HG03342 (cell line): ENCODE data around the gene PER1.
"Not testable (repeated sequence)": the region's sequence is repeated elsewhere in the genome, so short reads cannot be mapped to it uniquely, and the experiment has no call there.

ENCODE experiments used
- ATAC-seq: cut with Tn5 transposase; IDR thresholded peaks from one replicate; pipeline ENCODE4 v1.9.1; 2021; ENCODE audit warnings: mild to moderate bottlenecking, moderate library complexity; ENCODE audit not compliant: unreplicated experiment

PER1 gene

DNA sequence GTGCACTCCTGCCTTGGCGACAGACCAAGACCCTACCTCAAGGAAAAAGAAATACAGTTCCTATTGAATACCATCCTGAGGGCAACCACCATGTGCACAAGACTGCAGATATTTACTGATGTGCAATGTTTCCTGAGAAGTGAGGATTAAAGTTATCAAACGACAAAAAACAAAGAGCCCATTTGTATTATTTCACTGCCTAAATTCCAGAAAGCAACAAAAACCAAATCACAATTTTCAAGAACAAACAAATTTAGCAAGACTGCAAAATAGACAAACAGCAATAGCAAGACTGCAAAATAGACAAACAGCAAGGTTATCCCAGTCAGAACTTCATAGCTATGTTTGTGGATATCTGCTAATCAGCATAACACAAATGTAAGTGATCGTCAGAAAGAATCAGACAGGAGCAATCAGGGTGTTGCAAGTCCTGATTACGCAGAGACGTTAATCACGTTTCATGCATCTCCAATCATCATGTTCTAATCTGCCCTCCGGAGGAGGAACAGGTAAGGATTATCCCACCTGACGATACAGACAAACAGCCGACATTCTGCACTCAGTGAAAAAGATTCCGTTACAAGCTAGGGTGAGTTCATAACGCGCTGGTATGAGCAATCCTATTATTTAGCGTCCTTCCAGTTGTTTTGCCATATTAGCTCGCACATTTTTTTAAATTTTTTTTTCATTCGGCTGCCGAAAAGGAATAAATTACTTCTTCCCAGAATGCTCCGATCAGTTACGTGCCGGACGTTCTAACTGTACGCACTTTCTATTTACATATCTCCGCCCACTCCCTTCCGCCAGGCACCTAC, 21.1 kb upstream of the PER1 start:
- ATAC-seq = peak; percentile 62

DNA sequence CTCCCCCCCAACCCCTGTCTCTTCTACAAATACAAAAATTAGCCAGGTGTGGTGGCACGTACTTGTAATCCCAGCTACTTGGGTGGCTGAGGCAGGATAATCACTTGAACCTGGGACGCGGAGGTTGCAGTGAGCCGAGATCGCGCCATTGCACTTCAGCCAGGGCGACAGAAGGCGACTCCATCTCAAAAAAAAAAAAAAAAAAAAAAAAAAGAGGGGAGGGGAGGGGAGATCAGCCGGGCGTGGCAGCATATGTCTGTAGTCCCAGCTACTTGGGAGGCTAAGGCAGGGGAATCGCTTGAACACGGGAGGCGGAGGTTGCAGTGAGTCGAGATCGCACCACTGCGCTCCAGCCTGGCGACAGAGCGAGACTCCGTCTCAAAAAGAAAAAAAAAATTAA, 18.0 kb upstream of the PER1 start:
- ATAC-seq = not testable (repeated sequence)

DNA sequence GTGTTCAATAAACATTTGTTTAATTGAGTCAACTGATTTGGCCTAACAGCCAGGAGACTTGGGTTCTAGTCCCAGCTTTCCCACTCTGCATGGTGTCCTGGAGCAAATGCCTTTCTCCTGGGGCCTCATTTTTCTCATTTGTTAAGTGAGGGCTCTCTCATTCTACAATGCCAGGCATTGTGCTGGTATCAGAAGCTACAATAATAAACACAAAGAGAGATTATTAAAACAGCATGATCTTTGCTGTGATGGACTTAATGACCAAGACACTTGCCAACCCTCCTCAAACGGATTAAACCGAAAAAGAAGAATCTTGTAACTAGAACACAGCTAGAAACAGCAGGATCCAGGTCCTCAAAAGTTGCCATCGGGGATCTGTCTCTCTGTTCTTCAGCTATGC, 15.3 kb upstream of the PER1 start:
- ATAC-seq = no peak

DNA sequence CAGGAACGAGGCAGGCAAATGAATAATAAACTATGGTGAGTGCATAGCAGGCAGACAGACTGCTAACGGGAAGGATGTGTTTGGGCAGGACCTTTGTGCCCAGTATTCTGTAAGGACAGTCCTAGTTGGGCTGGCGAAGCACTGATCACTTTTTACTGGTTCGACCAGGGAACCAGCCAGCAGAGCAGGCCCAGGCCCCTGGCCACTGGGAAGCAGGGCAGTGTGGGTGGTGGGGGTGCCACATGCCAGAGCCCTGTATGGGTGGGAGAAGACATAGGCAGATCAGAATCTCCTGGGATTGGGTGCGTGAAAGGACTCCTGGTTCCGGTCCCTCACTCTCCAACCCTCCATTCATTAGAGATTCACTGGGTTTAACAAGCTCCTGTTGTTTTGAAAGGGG, 14.5 kb upstream of the PER1 start:
- ATAC-seq = no peak

DNA sequence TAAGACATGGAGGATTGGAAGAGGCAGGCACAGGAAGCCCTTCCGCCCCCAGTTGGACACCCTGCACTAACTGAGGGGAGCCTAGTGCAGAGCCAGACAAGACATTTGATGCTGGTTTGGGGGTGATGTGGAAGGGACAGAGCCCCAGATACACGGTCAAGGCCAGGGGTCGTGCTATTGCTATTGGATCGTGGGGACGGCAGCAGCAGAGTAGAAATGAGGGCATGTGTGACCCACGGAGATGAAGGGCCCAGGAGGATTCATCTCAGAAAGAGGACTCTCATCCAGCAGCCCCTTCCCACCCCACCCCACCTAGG, 12.6 kb upstream of the PER1 start:
- no peak for ATAC-seq

DNA sequence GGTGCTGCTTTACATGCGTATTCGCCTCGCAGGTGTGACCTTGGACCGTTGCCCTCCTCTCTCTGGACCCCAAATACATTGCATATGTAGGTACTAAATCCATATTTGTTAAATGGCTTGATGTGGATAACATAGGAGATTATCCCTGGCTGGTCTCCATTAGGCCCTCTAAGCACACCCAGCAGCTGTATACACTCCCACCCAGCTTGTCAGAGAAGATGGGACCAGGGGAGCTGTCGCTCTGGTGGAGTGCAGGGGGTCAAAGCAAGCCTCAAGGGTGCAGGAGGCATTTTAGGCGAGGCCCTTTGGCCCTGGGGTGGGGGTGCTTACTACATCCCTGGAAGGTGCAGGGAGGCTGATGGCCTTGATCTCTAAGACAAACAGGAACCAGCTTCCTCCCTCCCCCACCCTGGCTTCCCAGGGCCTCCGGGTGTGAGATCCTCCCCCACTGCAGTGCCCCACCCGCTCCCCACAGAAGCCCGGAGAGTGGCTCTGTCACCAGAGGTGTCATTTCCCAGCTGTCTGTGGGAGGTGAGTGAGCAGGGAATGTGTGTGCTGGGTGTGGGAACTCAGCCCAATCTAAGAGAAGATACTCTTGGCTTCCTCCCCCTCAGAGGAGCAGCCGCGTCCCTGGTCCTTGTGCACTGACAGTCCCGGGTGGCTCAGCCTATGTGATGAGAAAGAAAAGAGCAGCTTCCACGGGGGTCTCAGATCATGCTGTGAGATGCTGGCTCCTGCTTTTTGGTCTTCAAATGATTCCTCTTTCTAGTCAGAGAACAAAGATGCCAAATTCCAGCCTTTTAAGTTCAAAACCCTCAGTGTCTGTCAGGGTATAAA, 12.0 kb upstream of the PER1 start:
- no peak for ATAC-seq

DNA sequence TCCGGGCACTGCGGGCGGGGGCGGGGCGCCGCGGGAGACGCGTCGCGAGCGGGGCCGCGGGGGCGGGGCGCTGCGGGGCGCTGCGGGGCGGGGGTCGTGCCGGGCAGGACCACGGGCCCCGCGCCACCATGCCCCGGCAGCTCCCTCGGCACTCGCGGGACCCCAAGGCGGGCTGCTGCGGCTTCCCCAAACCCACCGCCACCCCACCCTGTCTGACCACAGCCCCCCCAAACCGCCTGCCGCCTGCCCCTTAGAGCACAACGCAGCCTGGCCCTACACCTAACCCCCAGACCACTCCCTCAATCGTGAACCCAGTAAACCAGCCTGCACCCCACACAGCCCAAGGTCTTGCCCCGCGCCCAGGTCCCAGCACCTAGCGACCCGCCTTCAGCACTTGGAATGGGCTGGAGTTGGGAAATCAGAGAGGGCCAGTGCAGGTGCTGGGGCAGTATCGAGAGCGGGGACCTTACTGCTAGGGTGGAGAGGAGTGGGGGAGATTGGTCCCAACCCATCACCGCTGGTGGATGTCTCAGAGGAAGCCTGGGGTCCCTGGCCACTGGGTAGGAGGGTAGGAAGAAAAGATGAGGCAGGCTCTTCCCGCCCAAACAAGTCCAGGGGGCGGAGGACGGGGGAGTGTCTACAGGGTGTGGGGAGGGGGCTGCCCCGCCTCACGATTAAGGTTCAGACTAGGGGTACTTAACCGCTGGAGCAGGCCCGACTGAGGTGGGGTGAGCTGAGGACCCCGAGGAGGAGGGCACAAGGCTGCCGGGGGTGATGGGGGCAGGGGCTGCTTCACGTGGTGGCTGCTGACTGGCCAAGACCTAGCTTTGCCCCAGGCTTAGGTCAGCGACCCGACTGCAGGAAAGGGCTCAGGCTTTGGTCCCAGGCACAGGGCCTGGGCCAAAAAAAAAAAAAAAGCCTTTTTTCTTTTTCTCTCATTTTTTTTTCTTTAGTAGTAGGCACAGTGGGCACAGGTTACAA, 11.1 kb upstream of the PER1 start:
- no peak for ATAC-seq

DNA sequence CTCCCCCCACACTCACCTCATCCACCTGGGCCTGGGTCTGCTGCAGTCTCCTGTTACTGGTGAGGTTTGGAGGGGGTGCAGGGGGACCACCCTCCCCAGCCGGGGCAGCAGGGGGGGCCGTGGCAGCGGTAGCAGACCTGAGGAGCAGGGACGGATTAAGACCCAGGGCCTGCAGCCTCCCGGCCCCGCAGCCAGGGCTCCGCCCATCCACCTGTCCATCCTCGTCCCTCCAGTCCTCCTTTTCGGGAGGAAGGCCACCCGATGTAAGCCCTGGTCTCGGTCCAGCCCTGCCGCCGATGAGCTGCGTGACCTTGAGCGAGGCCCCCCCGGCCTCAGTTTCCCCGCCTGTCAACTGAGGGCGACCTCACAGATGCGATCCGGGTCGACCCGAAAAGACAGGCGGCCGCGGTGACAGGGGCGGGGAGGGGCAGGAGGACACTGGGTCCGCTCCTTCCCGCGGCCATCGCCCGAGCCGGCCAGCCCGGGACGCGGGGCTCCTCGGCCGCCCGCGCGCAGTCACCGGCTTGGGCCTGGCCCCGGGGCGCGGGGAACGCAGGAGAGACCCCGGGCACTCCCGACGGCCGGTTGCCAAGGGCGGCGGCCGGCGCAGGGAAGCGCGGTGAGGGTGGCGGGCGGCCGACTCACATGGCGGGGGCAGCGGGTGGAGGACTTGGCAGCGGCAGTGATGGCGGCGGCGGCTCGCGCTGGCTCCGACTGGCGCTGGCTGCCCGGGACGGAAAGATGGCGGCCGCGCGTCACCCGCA, 10.2 kb upstream of the PER1 start, which contains the start of gene VAMP2:
Gene VAMP2 (minus strand): TSS at position 716 of the 764 bp plus-strand sequence. CDS start 69 bp downstream, at position 647.
- ATAC-seq = peak; percentile 44

DNA sequence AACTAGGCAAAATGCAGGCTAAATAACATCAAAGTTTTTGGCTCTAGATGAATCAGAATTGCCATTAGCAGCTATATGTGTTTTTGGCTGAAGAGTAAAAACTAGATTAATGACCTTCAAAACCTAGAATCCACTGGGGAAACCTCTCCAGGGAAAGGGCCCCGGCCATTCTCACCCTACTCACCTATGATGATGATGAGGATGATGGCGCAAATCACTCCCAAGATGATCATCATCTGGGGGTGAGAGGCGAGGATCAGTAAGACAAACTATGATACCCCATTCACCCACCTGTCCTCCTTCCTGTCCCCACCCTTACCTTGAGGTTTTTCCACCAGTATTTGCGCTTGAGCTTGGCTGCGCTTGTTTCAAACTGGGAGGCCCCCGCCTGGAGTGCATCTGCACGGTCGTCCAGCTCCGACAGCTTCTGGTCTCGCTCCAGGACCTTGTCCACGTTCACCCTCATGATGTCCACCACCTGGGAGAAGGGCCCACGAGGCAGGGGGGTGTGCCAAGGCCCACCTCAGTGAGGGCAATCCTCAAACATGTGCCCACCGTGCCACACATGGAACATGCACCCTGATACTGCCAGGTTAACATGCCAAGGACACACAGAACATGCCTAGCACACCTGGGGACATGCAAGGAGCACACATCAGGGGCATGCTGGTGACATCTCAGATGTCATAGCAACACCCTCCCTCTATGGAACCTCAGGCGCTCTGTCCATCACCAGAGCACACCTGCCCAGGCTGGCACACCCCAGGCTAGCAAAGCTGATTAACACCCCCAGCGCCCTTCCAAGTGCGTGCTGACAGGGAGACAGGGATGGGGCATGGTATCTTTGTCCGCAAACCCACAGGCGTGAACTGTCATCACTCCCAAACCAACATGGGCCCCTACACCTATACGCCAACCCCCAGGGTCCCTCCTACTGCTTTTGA, 9.4 kb upstream of the PER1 start:
- no peak for ATAC-seq

DNA sequence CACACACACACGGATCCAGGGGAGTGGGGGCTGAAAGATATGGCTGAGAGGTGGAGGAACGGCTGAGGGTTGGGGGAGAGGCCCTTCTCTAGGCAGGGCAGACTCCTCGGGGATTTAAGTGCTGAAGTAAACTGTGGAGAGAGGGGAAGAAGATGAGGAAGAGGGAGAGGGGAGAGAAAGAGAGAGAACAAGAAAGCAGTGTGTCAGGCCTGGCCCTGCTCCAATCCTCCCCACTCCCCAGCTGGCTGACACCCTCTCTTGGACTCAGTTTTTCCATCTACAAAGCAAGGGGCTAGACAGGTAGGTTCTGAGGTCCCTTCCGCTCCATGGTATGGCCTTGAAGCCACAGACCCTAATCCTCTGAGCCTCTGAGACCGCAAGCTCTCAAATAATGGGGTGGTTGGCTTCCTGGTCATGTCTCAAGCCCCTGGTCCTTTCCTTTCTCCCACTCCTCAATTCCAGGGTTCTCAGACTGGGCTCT, 8.6 kb upstream of the PER1 start:
- ATAC-seq = no peak

DNA sequence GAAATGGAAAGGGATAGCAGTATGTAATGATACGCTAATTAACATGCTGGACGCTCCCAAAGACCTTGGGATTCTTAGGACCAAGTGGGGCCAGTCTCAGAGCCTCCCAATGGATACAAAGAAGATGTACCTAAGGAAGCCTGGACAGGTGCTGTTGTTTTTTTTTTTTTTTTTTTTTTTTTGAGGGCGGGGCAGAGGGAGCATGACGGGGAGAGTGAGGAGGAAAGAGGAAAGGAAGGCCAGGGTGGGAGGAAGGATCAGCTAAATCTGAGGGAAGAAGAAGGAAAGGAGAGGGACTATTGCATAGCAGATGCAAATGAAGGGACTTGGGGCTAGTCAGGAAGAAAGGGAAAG, 8.0 kb upstream of the PER1 start:
- no peak for ATAC-seq

DNA sequence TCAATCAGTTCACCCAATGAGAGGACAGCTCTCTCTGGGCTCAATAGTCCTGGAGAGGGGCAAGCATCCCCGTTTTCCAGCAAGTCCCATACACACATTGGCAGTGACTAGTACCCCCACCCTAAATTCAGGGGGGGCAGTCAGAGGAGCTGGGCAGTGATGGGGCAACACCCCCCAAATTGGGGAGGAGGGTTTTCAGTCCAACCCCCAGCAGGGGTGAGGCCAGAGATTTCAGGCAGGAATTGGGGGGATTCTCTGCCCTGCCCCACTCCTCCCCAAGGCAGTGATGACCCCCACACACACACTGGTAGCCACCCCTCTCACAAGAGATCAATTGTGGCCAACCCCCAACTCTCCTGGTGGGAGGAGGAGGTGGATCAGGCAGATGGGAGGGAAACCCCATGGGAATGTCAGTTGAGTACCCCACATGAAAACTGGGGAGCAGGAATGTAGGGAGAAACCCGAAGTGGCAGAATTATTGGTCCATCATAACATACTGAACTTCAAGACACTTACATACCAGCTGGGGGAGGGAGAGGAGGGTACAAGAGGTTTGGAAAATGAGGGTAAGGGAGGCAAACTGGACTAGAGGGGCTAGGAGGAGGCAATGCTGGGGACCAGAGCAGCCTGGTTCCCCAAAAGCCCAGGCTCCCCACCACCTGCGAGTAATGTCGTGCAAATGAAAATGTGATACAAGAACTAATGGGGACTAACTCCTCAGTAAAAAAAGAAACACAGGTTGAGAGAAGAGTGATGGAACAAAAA, 7.4 kb upstream of the PER1 start:
- ATAC-seq = no peak

DNA sequence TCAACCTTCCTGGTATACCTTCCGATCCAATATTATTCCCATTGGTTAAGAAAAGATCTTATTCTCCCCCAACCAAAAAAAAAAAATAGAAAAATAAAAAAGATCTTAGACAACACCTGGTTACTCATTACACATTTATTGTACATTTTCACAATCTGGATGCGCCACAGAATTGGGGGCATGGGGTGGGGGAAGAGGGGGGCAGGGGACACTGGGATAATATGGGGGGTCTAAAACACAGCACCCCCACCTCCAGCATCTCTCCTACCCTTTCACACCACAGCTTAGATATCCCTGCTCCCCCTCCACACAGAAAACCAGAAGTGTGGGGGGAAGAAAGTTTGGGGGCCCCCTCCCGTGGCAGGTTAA, 6.8 kb upstream of the PER1 start:
- ATAC-seq = no peak

DNA sequence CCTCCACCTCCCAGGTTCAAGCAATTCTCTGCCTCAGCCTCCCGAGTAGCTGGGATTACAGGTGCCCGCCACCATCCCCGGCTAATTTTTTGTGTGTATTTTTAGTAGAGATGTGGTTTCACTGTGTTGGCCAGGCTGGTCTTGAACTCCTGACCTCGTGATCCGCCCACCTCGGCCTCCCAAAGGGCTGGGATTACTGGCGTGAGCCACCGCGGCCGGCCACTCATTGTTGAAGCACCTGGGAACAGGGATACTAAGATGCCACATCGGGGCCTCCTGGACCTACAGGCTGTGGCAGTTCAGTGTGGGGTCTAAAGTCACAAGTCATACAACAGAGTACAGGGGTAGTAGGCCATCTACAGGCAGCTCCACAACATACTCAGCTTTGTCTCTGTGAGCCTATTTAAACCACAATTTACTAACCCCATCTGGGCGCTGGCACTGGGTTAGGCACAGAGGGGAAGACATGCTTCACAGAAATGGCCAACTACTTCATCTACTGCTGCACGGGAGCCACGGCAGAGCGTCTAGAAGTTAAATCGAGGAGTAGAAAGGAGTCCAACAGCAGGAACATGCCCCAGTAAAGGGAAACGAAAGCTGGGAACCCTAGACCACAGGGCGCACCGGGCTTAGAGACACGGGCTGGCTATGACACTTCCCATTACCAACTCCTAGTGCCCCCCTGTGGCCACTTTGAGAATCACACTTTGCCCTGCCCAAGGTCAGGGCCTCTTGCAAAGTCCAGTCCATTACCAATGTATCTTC, 6.2 kb upstream of the PER1 start:
- ATAC-seq = no peak

DNA sequence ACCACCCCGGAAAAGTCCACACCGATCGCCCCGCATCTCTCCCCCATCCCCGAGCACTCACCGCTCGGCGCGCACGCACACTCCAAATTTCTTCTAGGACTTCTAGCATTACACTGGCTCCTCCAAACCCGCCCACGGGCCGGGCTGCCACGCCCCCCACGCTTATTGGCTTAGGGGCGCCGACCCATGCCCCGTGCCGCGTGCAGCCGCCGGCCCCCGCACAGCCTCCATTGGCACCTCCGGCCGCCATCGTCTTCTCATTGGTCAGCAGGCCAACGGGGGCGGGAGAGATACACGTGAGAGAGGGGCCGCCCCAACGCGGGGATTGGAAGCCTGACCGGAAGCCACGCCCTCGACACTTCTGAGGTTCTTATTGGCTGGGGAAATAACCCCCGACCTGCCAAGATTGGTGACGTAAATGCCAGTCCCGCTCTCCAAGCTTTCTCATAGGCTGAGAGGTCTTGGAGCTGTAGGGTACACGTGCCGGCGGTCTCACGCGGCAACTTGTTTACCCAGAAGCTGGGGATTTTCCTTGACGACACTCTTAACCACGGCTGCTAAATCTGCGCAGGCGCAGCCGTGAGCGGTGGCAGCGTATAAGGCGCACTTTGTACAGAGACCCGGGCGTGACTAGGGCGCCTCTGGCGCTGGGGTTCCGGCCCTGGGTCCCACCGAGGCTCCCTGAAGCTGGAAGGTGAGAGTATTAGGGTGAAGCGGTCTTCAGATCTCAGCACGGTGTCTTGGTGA, 4.2 kb upstream of the PER1 start:
- ATAC-seq = peak; percentile 70

DNA sequence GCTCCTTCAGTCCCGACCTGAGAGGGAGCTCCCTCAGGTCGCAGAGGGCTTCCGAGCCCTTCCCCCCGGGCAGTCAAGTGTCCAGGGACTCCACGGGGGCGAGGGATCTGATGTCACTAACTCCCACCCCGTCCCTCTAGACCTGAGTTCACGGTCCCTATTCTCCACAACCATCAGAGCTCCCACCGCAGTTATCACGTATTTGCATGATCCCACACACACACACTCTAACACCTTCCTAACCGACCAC, 3.7 kb upstream of the PER1 start:
- no peak for ATAC-seq

DNA sequence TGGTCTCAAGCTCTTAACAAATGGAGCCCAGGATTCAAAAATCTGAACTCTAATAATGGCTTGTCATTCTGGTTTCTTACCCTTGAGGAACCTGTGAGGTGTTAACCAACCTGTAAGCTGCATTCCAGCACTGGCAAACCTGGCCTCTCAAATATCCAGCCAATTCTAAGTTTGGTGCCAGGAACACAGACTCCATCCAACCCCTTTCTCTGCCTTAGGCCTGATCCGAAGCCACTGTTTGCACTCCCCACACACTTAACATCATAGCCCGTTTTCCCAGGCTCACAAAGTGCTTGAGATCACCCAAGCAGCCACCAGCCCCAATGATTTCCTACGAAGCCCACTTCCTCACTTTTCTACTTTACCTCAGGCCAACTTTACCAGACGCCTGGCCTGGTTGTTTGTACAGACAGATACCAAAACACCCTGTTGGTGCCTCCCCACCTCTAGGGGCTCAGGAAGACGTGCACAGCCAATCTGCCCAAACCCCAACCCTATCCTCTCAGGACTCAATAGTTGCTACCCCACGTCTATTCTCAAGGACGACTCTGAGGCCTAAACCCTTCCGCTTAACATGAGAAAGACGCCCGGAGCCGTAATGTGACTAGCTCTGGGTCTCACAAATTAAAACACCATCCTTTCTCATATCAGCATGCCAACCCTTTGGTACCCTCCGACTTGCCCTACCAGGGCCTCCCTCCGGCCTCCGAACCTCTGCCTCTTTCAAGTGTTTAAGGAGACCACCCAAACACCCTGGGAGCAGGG, 3.2 kb upstream of the PER1 start:
- ATAC-seq = no peak
